ENCODE data around the gene GJD4.

Gene GJD4, protein sequence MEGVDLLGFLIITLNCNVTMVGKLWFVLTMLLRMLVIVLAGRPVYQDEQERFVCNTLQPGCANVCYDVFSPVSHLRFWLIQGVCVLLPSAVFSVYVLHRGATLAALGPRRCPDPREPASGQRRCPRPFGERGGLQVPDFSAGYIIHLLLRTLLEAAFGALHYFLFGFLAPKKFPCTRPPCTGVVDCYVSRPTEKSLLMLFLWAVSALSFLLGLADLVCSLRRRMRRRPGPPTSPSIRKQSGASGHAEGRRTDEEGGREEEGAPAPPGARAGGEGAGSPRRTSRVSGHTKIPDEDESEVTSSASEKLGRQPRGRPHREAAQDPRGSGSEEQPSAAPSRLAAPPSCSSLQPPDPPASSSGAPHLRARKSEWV

DNA sequence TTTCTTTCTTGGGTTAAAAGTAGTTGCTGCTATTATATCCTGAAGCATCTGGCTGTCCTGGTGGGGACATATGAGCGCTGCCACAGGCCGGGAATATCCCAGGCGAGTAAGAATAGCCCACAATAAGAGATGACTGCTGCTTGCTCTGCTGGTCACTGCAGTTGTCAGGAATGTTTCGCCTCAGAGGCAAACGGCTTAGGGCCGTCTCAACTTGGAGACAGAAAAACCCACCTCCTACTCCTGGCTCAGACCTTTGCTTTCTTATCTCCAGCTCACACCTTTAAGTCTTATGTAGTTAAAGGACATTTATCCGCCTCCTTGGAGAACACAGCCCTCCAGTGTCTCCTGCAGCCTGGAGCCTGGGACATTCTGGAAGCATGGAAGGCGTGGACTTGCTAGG, at the start of gene GJD4:
TSS of gene GJD4 (plus strand) at position 151 of the 400 bp plus-strand sequence. CDS start at position 378, 227 bp downstream.
- DNase-seq: no peak

DNA sequence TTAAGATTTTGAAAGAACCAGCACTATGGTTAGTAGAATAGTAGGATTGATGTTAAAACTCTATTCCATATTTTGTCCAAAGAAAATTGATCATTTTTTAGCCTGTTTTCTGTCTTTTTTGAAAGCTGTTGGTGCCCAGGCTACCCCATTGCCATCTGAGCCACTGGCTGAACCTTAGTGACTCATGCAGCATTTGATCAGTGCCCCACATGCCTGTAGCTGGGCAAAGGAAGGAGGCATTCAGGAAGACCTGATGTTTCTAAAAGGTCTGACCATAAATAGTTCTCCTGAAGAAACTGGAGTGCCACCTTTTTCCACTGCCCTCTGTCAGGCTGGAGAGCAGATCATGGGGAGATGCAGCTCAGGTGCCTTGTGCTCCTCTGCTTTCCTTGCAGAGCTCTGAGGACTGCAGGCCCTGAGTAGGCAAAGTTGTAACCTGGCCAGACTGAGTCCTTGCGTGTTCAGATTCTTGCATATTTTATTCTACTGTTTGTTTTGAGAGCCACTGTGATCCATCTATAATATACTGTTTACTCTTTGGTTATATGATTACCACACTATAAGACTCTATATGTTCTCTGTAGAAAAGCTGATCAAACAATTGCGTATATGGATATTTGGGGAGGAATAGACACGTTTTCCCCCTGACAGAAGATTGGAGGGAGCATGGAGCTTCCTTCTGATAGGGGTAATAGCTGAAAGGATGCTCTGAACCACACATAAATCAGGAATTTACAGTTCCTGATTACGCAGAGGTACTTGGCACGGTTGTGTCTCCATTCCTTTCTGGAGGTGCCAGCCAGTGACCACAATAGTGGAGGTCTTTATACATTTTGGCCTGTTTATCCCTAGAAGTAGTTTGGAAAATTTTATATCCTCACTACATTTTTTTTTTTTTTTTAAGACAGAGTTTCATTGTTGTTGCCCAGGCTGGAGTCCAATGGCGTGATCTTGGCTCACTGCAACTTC, 48.9 kb upstream of the GJD4 start:
- no peak for DNase-seq

DNA sequence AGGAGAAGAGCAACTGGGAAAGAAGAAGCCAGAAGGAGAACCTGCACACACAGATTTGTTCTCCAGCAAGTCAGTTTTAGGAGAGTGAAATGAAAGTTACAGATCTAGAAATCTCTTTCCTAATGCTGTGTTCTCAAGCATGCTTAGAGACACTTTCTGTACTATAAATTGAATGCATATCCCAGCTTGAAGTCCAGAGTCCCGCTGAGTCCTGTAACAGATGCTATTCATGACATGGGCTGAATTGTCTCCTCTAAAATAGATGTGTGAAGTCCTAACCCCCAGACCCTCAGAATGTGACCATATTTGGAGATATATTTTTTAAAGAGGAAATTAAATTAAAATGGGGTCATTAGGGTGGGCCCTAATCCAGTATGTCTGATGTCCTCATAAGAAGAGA, 46.9 kb upstream of the GJD4 start:
- DNase-seq: no peak

DNA sequence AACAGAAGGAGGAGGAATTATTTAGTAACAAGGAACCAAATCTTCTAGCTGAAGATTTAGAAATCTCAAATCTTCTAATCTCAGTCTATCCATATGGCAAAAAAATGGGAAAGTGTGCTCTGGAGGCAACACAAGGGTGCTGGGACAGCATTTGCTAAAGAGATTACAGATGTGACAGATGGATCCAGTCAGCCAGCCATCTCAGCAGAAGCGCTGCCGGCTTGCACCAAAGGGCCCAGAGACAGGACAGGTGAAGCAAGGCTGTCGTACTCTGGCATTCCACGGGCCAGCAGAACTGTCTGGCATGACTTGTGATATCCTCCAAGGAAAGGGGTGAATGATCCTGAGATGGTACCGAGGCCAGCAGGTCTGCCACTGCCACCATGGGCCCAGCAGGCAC, 45.7 kb upstream of the GJD4 start:
- no peak for DNase-seq

DNA sequence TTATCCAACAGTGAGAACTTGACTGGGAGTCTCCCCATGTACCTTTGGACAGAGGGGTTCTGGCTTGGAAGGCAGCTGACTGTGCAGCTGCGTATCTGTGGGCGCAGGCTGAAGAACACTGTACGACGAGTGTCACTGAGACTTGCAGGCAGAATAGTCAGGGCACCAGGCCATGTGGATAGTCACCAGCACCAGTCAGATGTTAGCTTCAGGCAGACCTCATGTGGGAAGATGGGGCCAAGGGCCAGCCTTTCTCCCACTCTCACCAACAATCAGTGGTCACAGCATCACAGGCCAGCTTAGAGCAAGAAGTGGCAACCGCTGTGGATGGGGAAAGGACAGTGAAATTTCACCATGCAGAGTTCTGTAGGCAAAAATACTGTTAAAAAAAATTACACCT, 43.4 kb upstream of the GJD4 start:
- no peak for DNase-seq

DNA sequence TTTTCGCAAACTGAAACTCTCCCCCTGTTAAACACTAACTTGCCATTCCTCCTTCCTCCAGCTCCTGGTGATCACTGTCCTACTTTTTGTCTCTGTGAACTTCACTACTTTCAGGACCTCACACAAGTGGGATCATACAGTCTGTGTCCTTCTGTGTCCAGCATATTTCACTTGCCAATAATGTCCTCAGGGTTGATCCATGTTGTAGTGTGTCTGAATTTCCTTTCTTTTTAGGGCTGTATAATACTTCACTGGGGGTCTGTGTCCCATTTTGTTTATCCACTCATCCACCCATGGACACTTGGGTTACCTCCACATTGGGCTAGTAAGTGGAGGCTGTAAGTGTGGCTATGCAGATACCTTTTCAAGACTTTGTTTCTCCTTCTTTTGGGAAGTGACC, 42.7 kb upstream of the GJD4 start:
- no peak for DNase-seq

DNA sequence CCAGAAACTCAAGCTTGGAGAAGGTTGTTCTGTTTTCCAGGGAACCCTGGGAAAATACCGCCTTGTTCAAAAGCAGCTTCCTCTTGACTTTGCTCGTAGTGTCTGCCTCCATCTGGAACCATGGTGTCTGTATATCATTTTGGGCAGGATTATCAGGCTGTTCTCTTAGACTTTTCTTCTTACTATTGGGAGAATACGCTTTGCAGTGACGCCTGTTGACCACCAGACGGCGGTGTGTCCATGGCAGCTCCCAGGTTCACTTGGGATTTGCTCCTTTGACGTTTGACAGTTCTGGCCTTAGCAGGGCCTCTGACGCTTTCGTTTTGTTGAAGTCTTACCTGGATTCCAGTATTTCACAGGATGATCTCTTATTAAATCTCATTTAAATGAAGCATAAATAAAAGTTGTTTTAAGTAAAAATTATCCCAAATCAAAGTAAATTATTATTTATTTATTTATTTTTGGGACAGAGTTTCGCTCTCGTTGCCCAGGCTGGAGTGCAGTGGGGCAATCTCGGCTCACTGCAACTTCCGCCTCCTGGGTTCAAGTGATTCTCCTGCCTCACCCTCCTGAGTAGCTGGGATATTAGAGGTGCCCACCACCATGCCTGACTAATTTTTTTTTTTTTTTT, 41.8 kb upstream of the GJD4 start:
- DNase-seq: no peak

DNA sequence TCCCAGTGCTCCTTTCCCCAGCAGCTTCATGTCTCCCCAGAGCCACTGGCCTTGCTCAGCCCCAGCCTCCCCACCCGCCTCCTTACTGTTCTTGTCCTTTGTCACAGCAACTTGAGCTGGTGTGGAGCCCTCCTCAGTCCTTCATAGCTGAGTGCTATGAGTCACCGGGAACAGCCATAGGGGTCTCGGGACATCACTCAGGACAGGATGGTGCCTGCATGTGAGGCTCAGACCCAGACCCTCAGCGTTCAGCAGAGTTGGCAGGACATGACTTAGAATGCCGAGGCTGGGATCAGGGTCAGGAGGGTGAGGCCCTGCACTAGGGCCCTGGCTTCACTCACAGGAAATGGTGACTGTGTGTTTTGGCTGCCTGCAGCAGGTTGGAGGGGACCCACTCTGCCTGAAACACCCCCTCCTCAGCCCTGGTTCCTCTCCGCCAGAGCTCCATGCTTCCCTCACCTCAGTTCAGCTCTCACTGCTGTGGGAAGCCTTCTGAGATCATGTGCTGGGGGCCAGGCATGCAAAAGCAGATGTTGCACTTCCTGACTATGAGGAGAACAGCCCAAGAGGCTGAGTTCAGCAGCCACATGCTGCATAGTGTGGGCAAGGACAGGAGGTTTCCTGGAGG, 40.7 kb upstream of the GJD4 start:
- DNase-seq: no peak

DNA sequence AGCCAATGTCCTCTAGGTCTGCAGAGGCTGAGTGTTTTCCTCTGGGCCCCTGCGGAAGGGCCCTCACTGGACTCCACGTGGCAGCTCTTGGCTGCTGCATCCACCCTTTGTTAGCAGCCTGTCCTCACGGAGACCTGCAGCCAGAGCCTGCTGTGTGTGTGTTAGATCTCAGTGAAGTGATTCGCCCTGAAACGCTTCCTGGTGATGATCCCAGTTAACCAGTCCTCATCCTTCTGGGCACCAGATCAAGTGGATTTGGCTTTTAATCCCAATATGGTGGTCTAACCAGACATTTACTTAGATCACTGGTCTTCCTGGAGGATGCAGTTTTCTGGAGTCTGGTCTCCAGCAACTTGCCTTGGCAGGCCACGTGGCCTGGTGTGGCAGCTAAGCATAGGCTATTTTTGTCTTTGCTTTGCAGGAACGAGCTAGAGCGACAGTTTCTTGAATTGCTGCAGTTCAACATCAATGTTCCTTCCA, 39.5 kb upstream of the GJD4 start:
- no peak for DNase-seq

DNA sequence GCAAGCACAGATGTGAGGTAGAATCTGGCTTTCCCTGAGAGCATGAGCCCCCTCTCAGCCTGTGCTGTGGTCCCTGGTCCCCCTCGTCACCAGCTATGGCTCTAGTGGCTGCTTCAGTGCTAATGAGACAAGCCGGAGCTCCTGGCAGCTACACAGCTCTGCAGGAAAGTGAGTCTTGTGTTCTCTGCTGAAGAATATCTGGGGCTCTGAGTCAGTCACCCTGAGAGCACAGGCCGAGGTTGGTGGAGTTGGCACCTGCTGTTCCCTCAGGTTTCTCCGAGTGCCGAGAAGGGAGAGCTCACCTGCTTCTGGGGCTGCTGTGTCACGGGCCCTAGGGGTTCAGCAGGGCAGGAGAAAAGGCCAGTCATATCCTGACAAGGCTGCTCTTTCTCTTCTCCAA, 37.2 kb upstream of the GJD4 start:
- no peak for DNase-seq

DNA sequence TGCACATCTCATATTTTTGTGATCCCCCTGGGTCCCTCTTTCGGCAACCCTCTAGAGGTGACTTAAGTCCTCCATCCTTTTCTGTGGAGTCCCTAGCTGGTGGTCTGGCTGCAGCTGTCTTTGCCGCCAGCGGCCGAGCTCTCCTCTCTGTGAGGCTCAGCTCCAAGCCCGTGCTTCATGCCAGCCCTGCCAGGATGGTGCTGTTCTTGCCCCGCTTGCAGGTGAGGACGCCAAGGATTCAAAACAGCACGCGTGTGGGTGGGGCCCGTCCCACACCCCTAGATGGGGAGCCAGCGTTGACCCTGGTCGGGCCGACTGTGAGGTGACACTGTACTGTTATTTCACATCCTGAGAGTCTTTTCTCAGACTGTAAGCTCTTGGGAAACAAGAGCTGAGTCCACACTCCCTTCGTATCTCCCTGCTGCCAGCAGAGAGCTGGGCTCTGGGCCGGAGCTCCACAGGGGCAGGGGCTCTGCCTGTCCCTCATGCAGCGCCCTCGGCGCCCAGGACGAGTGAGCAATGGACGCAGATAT, 36.6 kb upstream of the GJD4 start:
- no peak for DNase-seq

DNA sequence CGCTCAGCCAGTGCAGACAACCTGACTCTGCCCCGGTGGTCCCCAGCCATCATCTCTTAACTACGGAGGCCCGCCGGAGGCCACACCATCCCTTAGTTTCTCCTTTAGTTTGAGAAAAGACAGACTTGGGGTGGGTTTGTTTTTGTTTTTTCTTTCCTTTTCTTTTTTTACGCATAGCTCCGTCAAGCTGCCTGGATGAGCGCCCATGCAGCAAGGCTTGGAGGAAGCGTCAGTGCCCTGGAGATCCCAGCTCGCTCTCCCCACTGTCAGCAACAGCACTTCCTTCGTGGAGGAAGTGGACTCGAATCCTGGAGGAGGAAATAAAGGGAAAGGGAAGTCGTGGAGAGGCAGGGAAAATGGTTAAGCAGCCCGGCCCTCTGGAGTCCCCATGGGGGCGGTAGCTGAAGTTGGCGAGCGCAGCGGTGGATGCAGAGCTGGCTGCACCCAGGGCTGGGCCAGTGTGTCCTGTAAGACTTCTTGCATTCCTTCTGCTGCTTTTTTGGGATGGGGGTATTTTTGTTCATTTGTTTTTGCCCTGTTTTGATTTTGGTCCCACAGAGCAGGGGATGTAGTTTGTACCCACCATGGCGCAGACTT, 35.9 kb upstream of the GJD4 start:
- DNase-seq: no peak

DNA sequence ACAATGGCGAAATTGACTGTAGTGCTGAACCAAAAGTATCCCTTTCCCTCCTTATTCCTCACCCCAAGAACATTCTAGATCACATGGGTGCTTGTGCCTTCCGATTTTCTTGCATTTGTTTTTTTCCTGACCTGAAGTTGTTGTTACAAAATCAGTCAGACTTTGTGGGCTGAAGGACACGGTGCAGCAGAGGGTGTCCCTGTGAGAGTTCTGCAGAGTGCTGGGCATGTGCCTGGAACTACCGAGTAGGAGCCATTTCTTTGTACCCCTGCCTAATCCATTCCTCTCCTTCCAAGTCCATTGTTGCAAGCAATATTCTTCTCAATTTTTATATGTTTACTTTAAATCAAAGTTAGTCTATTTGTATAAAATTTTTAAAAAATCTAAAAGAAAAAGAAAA, 35.3 kb upstream of the GJD4 start:
- no peak for DNase-seq

DNA sequence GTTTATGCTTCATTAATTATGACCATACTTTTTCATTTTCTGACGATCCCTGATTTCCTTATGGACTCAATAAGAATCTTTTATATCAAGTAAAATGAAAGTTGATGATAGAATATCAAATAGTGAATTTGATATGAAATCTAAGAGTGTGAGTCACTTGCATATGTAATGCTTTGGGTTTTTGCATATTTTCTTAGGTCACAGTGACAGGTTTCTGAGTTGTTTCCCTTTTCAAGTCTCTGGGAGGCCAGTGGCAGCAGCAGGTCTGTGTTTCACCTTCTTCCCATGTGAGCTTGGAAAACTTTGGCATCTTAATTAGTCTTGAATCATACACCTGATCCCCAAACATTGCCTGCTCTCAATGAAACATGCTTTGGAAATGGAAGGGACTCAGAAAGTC, 34.7 kb upstream of the GJD4 start:
- no peak for DNase-seq

DNA sequence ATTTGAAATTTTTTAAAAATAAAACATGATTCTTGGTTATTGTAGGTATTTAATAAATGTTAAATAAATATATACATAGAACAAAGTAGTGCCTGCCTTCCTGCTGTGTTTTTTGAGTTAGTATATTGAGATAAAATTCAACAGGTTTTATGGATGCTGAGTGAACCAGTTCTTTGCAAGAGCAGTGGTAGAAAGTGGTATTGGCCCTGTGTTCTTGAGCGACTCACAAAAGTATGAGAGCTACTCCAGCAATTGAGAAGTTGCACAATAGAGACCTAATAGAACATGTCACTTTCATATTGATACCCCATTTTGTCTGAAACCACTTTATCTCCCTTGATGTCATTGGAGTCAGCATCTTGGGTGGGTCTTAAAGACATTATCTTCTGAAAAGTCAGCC, 32.6 kb upstream of the GJD4 start:
- DNase-seq: no peak

DNA sequence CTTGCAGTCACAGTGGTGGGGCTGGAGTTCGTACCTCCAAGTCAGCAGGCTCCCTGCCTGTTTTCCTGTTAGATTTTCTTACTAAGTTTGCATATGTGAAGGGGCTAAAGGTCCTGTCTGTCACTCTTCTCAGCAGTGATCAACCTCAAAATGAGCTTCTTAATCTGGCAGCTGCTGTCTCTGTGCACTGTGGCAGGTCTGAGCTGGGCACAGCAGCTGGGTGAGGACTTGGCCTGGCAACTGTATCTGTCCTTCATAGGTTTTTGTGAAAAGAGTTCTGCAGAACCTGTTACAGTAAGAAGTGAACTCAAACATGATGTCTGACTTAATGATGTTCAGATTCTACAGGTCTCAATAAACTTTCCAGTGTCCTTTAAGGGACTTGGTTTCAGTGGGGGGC, 31.3 kb upstream of the GJD4 start:
- DNase-seq: no peak

DNA sequence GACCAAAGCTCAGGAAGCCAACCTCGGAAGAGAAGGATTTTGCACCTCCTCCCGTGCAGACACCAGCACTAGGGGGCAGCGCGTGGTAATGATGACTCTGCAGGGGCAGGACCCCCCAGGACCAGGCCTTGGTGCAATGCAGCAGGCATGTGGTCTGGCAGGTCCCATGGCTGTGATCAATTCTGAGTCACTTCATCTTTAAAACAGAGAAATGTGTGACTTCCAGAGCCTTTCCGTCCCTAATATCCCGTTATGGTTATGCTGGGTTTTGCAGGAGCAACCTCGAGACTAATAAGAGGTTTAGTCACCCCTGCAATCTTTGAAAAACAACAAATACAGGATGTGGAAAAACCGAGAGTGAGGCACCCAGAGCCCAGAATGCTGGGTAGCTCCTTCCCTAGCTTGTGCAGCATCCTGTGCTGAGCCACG, 30.2 kb upstream of the GJD4 start:
- DNase-seq: peak; percentile 68

DNA sequence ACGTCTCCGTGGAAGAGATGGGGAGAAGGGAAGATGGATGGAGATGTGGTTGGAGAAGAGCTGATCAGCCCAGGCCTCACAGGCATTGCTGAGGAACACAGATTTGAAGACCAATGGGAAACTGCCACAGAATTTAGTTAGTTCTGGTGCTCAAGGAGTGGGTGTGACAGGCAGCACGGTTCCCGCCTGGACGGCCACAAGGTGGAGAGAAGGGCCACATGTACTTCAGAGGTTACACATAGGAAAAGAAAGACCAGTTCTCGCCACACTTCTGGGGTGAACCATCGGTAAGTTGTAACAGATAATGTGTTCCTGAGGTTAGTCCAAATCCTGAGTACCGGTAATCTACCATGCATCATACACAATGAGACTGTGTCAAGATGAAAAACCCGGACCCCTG, 29.5 kb upstream of the GJD4 start:
- DNase-seq: no peak

DNA sequence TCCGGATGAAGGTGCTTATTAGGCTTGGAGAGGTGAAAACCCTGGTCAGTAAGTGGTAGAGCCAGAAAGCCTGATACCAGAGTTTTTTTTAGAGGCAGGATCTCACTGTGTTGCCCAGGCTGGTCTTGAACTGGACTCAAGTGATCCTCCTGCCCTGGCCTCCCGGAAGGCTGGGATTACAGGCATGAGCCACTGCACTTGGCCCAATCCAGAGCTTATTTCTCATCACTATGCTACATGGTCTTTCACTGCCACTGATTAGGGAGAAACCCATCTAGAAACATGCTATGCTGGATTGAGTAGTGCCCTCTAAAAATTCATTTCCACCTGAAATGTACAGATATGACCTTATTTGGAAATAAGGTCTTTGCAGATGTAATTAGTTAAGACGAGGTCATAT, 28.4 kb upstream of the GJD4 start:
- no peak for DNase-seq

DNA sequence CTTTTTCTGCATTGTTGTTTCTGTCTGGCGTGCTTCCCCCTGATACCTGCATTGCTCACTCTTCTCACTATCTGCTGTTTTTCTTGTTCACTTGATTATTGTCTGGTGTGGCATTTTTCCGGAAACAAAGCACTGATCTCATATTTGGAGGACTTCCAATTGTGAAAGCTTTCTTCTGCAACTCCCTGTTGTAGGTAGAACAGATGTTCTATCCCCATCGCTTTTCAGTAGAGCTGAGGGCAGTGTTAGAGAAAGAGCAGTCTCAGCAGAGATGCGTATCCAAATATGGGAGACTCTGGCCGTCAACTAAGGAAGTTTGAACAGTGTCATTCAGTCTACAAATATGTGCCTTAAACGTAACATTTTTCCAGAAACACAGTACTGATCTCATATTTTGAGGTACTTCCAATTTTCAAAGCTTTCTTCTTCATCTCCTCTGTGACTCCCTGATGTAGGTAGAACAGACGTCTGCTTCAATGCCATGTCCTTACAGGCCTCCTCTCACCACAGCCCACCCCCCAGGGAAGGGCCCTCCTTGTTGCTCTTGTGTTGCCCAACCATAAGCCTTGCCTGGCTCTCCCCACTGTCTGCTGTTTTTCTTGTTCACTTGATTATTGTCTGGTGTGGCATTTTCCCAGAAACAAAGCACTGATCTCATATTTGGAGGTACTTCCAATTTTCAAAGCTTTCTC, 27.1 kb upstream of the GJD4 start:
- no peak for DNase-seq

DNA sequence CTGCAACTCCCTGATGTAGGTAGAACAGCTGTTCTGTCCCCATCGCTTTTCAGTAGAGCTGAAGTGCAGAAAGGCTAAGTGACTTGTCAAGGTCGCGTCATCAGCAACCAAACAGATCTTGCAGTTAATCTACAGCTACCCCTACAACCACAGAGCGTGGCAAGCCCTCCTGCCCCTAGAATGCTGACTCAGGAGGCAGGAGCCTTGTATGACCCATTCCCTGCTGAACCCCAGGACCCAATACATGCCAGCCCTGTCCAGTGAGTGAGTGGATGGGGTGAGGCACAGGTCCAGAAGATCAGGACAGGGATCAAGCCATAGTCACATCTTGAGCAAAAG, 26.6 kb upstream of the GJD4 start:
- DNase-seq: no peak

DNA sequence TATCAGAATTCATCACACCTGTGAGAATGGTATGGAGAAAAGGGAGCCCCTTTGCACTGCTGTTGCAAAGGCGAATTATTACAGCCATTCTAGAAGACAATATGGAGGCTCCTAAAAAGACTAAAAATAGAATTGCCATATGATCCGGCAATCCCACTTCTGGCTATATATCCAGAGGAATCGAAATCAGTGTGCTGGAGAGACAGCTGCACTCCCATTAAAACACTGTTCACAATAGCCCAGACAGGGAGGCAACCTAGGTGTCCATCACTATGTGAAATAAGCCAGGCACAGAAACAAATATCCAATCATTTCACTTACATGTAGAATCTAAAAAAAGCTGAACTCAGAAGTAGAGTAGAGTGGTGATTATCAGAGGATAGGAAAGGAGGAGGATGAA, 26.0 kb upstream of the GJD4 start:
- no peak for DNase-seq
